K562 (cell line): ENCODE measurements around the gene UFSP1. TPM values are rescaled to one million over a fixed set of nuclear protein-coding genes. Genes with fewer than 3 reads are reported as not detected.

ENCODE experiments used
- ATAC-seq: fragments of 200-7000 bp; cut with Tn5 transposase; 3 replicates; pipeline ENCODE4 v1.9.1; 2020; ENCODE audit warnings: moderate library complexity
- BruUV-seq: library from RNA; stranded (reverse); fragments of 400-500 nt; replicated peaks from 2 replicates; lab custom pipeline; 2021; lab: Mats Ljungman, UMichigan
- CTCF ChIA-PET: fragments of 300-600 bp; formaldehyde crosslinking; extraction: SDS; loops from one replicate; lab custom pipeline; 2021; ENCODE audit warnings: low intra/inter-chr PET ratio; lab: Yijun Ruan, JAX
- POLR2A ChIA-PET: fragments of 300-600, 350-650 bp; sonication (Branson Sonifier 250); formaldehyde crosslinking; extraction: SDS; loops from one replicate; lab custom pipeline; 2021; ENCODE audit warnings: antibody characterized with exemption, inconsistent platforms; lab: Yijun Ruan, JAX
- DNase-seq, 4 experiments: peaks; one replicate each; pipeline versions ENCODE4 v3.0.0 to v3.0.0-alpha.2; 2011 to 2018; ENCODE audit warnings: low spot score in 3 of 4, mixed read lengths in 3 of 4; ENCODE audit errors: extremely low read depth in 1 of 4
- FAIRE-seq: peaks from 2 replicates; lab custom pipeline; 2011; peaks lifted over from hg19 to GRCh38; lab: Jason Lieb, UNC
- H2AFZ ChIP-seq: 2 replicates; pipeline ENCODE4 v1.6.0; 2011; ENCODE audit warnings: low read depth, low read length, control low read depth, inconsistent platforms
- H3K27ac ChIP-seq: fragments of 200-600 bp; 3 replicates; pipeline ENCODE4 v1.8.0; 2011; ENCODE audit warnings: low read depth, mild to moderate bottlenecking, control low read depth, inconsistent platforms, low read length, moderate library complexity, mixed read lengths; ENCODE audit errors: extremely low read depth
- H3K27me3 ChIP-seq, 2 experiments: fragments of 300-600 bp in 1 of 2; 2 replicates in 1 of 2; 3 replicates in 1 of 2; pipeline versions ENCODE4 v1.6.0 to v1.8.0; 2011; ENCODE audit warnings: inconsistent platforms in 2 of 2, low read length in 2 of 2, mild to moderate bottlenecking in 1 of 2, mixed read lengths in 1 of 2, moderate library complexity in 1 of 2; ENCODE audit not compliant: control insufficient read depth in 2 of 2, insufficient read depth in 2 of 2
- H3K36me3 ChIP-seq: fragments of 300-600 bp; 3 replicates; pipeline ENCODE4 v1.8.0; 2011; ENCODE audit warnings: mild to moderate bottlenecking, low read length, inconsistent platforms; ENCODE audit not compliant: control insufficient read depth, insufficient read depth
- H3K4me1 ChIP-seq, 2 experiments: fragments of 200-600 bp in 1 of 2; replicated peaks in 1 of 2; 2 replicates in 1 of 2; 3 replicates in 1 of 2; pipeline versions ENCODE4 v1.5.1 to v1.8.0; 2011; ENCODE audit warnings: inconsistent platforms in 2 of 2, low read length in 2 of 2, mild to moderate bottlenecking in 1 of 2, mixed read lengths in 1 of 2, moderate library complexity in 1 of 2; ENCODE audit not compliant: control insufficient read depth in 2 of 2, insufficient read depth in 2 of 2
- H3K4me2 ChIP-seq: 2 replicates; pipeline ENCODE4 v1.6.1; 2011; ENCODE audit warnings: low read length, control low read depth, inconsistent platforms, mixed read lengths; ENCODE audit not compliant: insufficient read depth
- H3K4me3 ChIP-seq: fragments of 200-600 bp; sonication (generic), shearing (Covaris generic); 2 replicates; pipeline ENCODE4 v1.5.1; 2016; ENCODE audit warnings: control low read depth, inconsistent platforms
- H3K79me2 ChIP-seq: fragments of 200-600 bp; 3 replicates; pipeline ENCODE4 v1.8.0; 2011; ENCODE audit warnings: low read length, inconsistent platforms; ENCODE audit not compliant: control insufficient read depth, insufficient read depth
- H3K9ac ChIP-seq, 2 experiments: 2 replicates each; pipeline versions ENCODE4 v1.6.0 to v1.6.1; 2011; ENCODE audit warnings: low read depth in 2 of 2, low read length in 2 of 2, control low read depth in 1 of 2, inconsistent platforms in 1 of 2, mild to moderate bottlenecking in 1 of 2, mixed read lengths in 1 of 2; ENCODE audit not compliant: insufficient read depth in 1 of 2
- H3K9me1 ChIP-seq: one replicate; pipeline ENCODE4 v1.6.0; 2011; ENCODE audit warnings: inconsistent platforms, mild to moderate bottlenecking, low read length, moderate library complexity; ENCODE audit not compliant: control insufficient read depth, insufficient read depth
- H3K9me3 ChIP-seq: replicated peaks from 2 replicates; pipeline ENCODE4 v1.5.1; 2011; ENCODE audit warnings: low read depth, low read length, inconsistent platforms; ENCODE audit not compliant: control insufficient read depth, insufficient read depth
- H4K20me1 ChIP-seq: replicated peaks from 2 replicates; pipeline ENCODE4 v1.6.1; 2011; ENCODE audit warnings: low read length, inconsistent platforms, mixed read lengths; ENCODE audit not compliant: control insufficient read depth, insufficient read depth
- DACH1 ChIP-seq: fragments of 450-650 bp; IDR thresholded peaks from 2 replicates; pipeline ENCODE4 v1.6.1; 2018; ENCODE audit not compliant: partially characterized antibody
- E2F6 ChIP-seq, 2 experiments: IDR thresholded peaks; 2 replicates each; pipeline ENCODE4 v1.6.1; 2011; ENCODE audit warnings: borderline replicate concordance in 1 of 2, control low read depth in 1 of 2, low read depth in 1 of 2, low read length in 1 of 2, mild to moderate bottlenecking in 1 of 2, mixed read lengths in 1 of 2, moderate library complexity in 1 of 2; ENCODE audit not compliant: insufficient read depth in 1 of 2, insufficient read length in 1 of 2, poor library complexity in 1 of 2, severe bottlenecking in 1 of 2; ENCODE audit errors: extremely low read depth in 1 of 2
- GTF2F1 ChIP-seq: IDR thresholded peaks from 2 replicates; pipeline ENCODE4 v1.6.1; 2011; ENCODE audit warnings: low read depth, low read length, improper control_type of control experiment
- KAT7 ChIP-seq: sonication (generic); formaldehyde crosslinking; IDR thresholded peaks from 2 replicates; pipeline ENCODE4 v1.8.0; 2022; ENCODE audit warnings: missing genetic modification reagents, mild to moderate bottlenecking, borderline replicate concordance
- KLF1 ChIP-seq: fragments of 450-650 bp; IDR thresholded peaks from 2 replicates; pipeline ENCODE4 v1.6.1; 2016; ENCODE audit warnings: missing genetic modification characterization, missing compliant biosample characterization
- MLLT1 ChIP-seq, 2 experiments: fragments of 450-650 bp; IDR thresholded peaks; 2 replicates each; pipeline ENCODE4 v1.6.1; 2016
- POLR2AphosphoS2 ChIP-seq: IDR thresholded peaks from 2 replicates; pipeline ENCODE4 v1.6.1; 2012; ENCODE audit warnings: low read length, improper control_type of control experiment
- POLR2AphosphoS5 ChIP-seq: IDR thresholded peaks from 2 replicates; pipeline ENCODE4 v1.6.1; 2011; ENCODE audit warnings: mild to moderate bottlenecking, low read depth, low read length, moderate library complexity; ENCODE audit not compliant: control insufficient read depth, insufficient read depth
- RBFOX2 ChIP-seq: fragments of 200-400 bp; formaldehyde crosslinking; IDR thresholded peaks from 2 replicates; pipeline ENCODE4 v1.6.1; 2017; ENCODE audit warnings: low read depth, mild to moderate bottlenecking, low read length, moderate library complexity
- ZBTB33 ChIP-seq: sonication (generic); formaldehyde crosslinking; IDR thresholded peaks from 2 replicates; pipeline ENCODE4 v1.8.1; 2023; ENCODE audit warnings: mild to moderate bottlenecking, missing genetic modification reagents
- WGBS: fragments of 100-300 bp; shearing (Covaris generic); methylation state at CpG from one replicate; pipeline ENCODE4 v1.1.6; 2016; ENCODE audit warnings: low coverage, mixed read lengths; ENCODE audit not compliant: insufficient coverage; ENCODE audit errors: missing lambda C conversion rate; 5-methylcytosine and 5-hydroxymethylcytosine counted together
- in situ Hi-C: fragments of 300-500 bp; cut with MboI; formaldehyde crosslinking; loops from 4 replicates; pipeline ENCODE4 v1.15.0; 2018; ENCODE audit warnings: inconsistent platforms, mixed read lengths
- intact Hi-C: fragments of 100-400 bp; cut with micrococcal nuclease; formaldehyde crosslinking; loops from 2 replicates; pipeline ENCODE4 v1.14.2; 2022
- polyA plus RNA-seq, 8 experiments: library from polyadenylated mRNA; depleted of rRNA in 4 of 8; stranded (reverse) in 5 of 8; unstranded in 3 of 8; fragments of >200 nt; fragmentation: Nextera tagmentation in 2 of 8; fragmentation: Illumina TruSeq in 1 of 8; extraction: Ambion mirVana in 2 of 8; extraction: Trizol in 1 of 8; gene quantifications; 2 replicates each; pipeline versions ENCODE4 v1.2.1 to v1.2.3, GENCODE V29; 2011 to 2014; ENCODE audit warnings: inconsistent platforms in 1 of 8, missing spikeins in 1 of 8
- total RNA-seq, 7 experiments: library from RNA; depleted of rRNA in 6 of 7; stranded (reverse); fragments of >200 nt in 6 of 7; fragmentation: Illumina TruSeq in 2 of 7; extraction: Trizol in 2 of 7; gene quantifications; 2 replicates each; pipeline versions ENCODE4 v1.2.1 to v1.2.3, GENCODE V29; 2011 to 2021; ENCODE audit warnings: low replicate concordance in 1 of 7

UFSP1 gene
- total and polyA plus RNA-seq, 9 of the 15 experiments (the other 6 are each of a cell fraction or from before 2014, with no cell fraction given), result 0.50 to 18.8 (median 2.1) TPM

GRCh38 chr7:100886142-100886935 lies 3.2 kb downstream of the UFSP1 start (continued):
- peak; percentile 29; the same call in 1 of the 2 replicates for TF ChIP-seq POLR2AphosphoS5
- peak in 1 of 2 experiments; percentile 50; a peak in 1 of 4 replicates for TF ChIP-seq MLLT1 (IDR thresholded peaks at IDR 0.05)
- no peak for TF ChIP-seq KAT7 (CRISPR knock-in tag)
- TF ChIP-seq KLF1 (tag), result no peak

GRCh38 chr7:100885440-100886141 lies 3.9 kb downstream of the UFSP1 start:
- DNase-seq, result peak in 1 of 4 experiments; percentile 6
- H3K27ac ChIP-seq, result no peak overlapping the region

More at GRCh38 chr7:100885440-100886141, 3.9 kb downstream of the UFSP1 start:
- CTCF ChIA-PET, result no interaction called here
- H2AFZ ChIP-seq, result no peak overlapping the region
- 79% methylated on average over 20 of the region's 22 CpGs for WGBS
- BruUV-seq, result no TSS peak
- POLR2A ChIA-PET, result interaction anchor here (0.7 to 6.3 kb wide), 2 partner anchors 10 to 33 kb away, joined by 4 to 144 read pairs; partner anchors contain the start of genes SLC12A9 and SRRT
- no peak overlapping the region for H3K4me3 ChIP-seq
- peaks cover 34% of the 10 kb centered on the region for H4K20me1 ChIP-seq
- no peaks in the 10 kb centered on the region for H3K9me3 ChIP-seq
- intact Hi-C loops, result no loop called here
- ATAC-seq (no peak), FAIRE-seq (no peak)
- peaks cover 60% of the 10 kb centered on the region for H3K79me2 ChIP-seq
- H3K4me2 ChIP-seq, result no peak overlapping the region
- H3K27me3 ChIP-seq, result no peaks in the 10 kb centered on the region
- in situ Hi-C loops, result no loop called here
- TF ChIP-seq POLR2AphosphoS2, result peak; percentile 46; the same call in 1 of the 2 replicates
- no peak for TF ChIP-seq MLLT1 (IDR thresholded peaks at IDR 0.05)
- peak; percentile 32; the same call in 1 of the 2 replicates for TF ChIP-seq RBFOX2
- no peak for TF ChIP-seq DACH1
- TF ChIP-seq GTF2F1, result no peak
- no peak for TF ChIP-seq E2F6 (IDR thresholded peaks at IDR 0.05; ENCODE audit: borderline replicate concordance in 1 of 2, extremely low read depth in 1 of 2, insufficient read depth in 1 of 2, insufficient read length in 1 of 2, low read depth in 1 of 2, low read length in 1 of 2, poor library complexity in 1 of 2, severe bottlenecking in 1 of 2)
- TF ChIP-seq ZBTB33 (CRISPR knock-in tag), result peak; percentile 62
- H3K9me1 ChIP-seq, result peaks cover 9% of the 10 kb centered on the region
- peaks cover 22 to 53% of the 10 kb centered on the region in 2 experiments for H3K4me1 ChIP-seq
- peak overlapping the region in 1 of 2 experiments; percentile 41; a peak in 2 of 4 replicates for H3K9ac ChIP-seq
- peaks cover 84% of the 10 kb centered on the region for H3K36me3 ChIP-seq
